ENCODE results near the gene LDLRAD1. TPM values are rescaled to one million over a fixed set of nuclear protein-coding genes. Genes with fewer than 3 reads are reported as not detected.

The LDLRAD1 gene
- total RNA-seq, 1 experiment from 2014 or later = 1.6 TPM

DNA sequence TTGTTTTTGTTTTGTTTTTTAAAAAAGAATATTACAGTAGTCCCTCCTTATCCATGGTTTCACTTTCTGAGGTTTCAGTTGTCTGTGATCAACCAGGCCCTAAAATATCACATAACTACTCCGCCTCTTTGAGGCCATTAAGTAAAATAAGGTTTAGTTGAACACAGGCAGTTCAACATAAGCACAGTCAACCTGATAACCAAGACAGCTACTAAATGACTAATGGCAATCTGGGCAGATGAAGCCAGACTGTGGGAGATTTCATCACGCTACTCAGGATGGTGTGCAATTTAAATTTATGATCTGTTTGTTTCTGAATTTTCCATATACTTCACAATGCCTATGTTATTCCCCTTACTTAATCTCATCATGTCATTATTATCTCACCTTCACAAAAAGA lies 30.1 kb downstream of the LDLRAD1 start:
- TF ChIP-seq EZH2 (IDR thresholded peaks at IDR 0.05; ENCODE audit: low read depth) = no peak
- TF ChIP-seq, protein P1, sequence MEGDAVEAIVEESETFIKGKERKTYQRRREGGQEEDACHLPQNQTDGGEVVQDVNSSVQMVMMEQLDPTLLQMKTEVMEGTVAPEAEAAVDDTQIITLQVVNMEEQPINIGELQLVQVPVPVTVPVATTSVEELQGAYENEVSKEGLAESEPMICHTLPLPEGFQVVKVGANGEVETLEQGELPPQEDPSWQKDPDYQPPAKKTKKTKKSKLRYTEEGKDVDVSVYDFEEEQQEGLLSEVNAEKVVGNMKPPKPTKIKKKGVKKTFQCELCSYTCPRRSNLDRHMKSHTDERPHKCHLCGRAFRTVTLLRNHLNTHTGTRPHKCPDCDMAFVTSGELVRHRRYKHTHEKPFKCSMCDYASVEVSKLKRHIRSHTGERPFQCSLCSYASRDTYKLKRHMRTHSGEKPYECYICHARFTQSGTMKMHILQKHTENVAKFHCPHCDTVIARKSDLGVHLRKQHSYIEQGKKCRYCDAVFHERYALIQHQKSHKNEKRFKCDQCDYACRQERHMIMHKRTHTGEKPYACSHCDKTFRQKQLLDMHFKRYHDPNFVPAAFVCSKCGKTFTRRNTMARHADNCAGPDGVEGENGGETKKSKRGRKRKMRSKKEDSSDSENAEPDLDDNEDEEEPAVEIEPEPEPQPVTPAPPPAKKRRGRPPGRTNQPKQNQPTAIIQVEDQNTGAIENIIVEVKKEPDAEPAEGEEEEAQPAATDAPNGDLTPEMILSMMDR (conservative IDR thresholded peaks at IDR 0.05) = no peak
- Histone ChIP-seq H3K79me2 (ENCODE audit: low read depth) (no peaks in the 10 kb centered on the region), H3K4me1 (replicated peaks; ENCODE audit: insufficient read depth) (no peaks in the 10 kb centered on the region), H3K27ac (no peak overlapping the region), H2AFZ (no peak overlapping the region), H3K36me3 (ENCODE audit: low read depth) (no peaks in the 10 kb centered on the region), H3K4me3 (no peak overlapping the region), H3K9me3 (ENCODE audit: insufficient read depth, low read depth) (no peaks in the 10 kb centered on the region), H3K4me2 (no peak overlapping the region), H3F3A (ENCODE audit: insufficient read depth, low read depth) (no peaks in the 10 kb centered on the region), H4K20me1 (ENCODE audit: insufficient read depth) (no peaks in the 10 kb centered on the region), H3K27me3 (ENCODE audit: insufficient read depth, low read depth) (no peaks in the 10 kb centered on the region), H3K9me2 (ENCODE audit: insufficient read depth) (no peaks in the 10 kb centered on the region)
- ChIA-PET CTCF (no interaction called here), POLR2A (ENCODE audit: unreplicated experiment) (no interaction called here)
- BruUV-seq (replicated peaks) = no TSS peak
- no peak for DNase-seq
- intact Hi-C loops (cut with micrococcal nuclease; ENCODE audit: unreplicated experiment) = no loop called here

DNA sequence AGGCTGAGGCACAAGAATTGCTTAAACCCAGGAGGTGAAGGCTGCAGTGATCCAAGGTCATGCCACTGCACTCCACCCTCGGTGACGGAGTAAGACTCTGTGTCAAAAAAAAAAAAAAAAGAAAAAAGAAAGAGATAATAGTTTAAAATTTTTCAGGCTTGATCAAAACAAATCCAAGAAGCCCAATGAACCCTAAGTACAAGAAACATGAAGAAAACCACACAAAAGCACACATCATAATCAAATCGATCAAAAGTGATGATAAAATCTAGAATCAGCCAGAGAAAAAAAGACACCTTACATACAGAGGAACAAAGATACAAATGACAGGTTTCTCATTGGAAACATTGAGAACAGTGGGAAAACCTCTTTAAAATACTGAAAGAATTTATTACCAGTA lies 31.5 kb downstream of the LDLRAD1 start:
- Histone ChIP-seq H3F3A (ENCODE audit: insufficient read depth, low read depth) (no peaks in the 10 kb centered on the region), H3K4me2 (no peak overlapping the region), H3K36me3 (ENCODE audit: low read depth) (no peaks in the 10 kb centered on the region), H2AFZ (no peak overlapping the region), H3K27ac (no peak overlapping the region), H3K9me3 (ENCODE audit: insufficient read depth, low read depth) (no peaks in the 10 kb centered on the region), H3K27me3 (ENCODE audit: insufficient read depth, low read depth) (no peaks in the 10 kb centered on the region), H3K79me2 (ENCODE audit: low read depth) (no peaks in the 10 kb centered on the region), H3K9me2 (ENCODE audit: insufficient read depth) (no peaks in the 10 kb centered on the region), H4K20me1 (ENCODE audit: insufficient read depth) (no peaks in the 10 kb centered on the region), H3K4me3 (no peak overlapping the region), H3K4me1 (replicated peaks; ENCODE audit: insufficient read depth) (no peaks in the 10 kb centered on the region)
- no TSS peak for BruUV-seq (replicated peaks)
- CTCF ChIA-PET = no interaction called here
- intact Hi-C loops (cut with micrococcal nuclease; ENCODE audit: unreplicated experiment) = no loop called here
- POLR2A ChIA-PET (ENCODE audit: unreplicated experiment) = no interaction called here
- DNase-seq = no peak
- TF ChIP-seq, protein P1 (conservative IDR thresholded peaks at IDR 0.05) = no peak

DNA sequence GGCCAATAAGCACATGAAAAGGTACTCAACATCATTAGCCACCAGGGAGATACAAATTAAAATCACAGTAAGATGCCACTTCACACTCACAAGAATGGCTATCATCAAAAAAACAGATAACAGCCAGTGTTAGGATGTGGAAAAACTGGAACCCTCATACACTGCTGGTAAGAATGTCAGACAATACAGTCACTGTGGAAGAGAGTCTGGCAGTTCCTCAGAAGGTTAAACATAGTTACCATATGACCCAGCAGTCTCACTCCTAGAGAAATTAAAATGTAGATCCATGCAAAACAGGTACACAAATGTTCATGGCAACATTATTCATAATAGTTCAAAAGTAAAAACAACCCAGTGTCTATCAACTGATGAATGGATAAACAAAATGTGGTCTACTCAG lies 33.3 kb downstream of the LDLRAD1 start:
- no TSS peak for BruUV-seq (replicated peaks)
- no peaks in the 10 kb centered on the region for H3K27me3 ChIP-seq (ENCODE audit: insufficient read depth, low read depth)
- ChIA-PET POLR2A (ENCODE audit: unreplicated experiment) (no interaction called here), CTCF (no interaction called here)
- H3K9me2 ChIP-seq (ENCODE audit: insufficient read depth) = no peaks in the 10 kb centered on the region
- no peak overlapping the region for H3K4me3 ChIP-seq
- H3K4me2 ChIP-seq = no peak overlapping the region
- H3K36me3 ChIP-seq (ENCODE audit: low read depth) = no peaks in the 10 kb centered on the region
- intact Hi-C loops (cut with micrococcal nuclease; ENCODE audit: unreplicated experiment) = no loop called here
- no peaks in the 10 kb centered on the region for H4K20me1 ChIP-seq (ENCODE audit: insufficient read depth)
- H3K4me1 ChIP-seq (replicated peaks; ENCODE audit: insufficient read depth) = no peaks in the 10 kb centered on the region
- TF ChIP-seq, protein P1 (conservative IDR thresholded peaks at IDR 0.05) = no peak
- no peak for TF ChIP-seq EZH2 (IDR thresholded peaks at IDR 0.05; ENCODE audit: low read depth)
- H3K79me2 ChIP-seq (ENCODE audit: low read depth) = no peaks in the 10 kb centered on the region
- no peaks in the 10 kb centered on the region for H3F3A ChIP-seq (ENCODE audit: insufficient read depth, low read depth)
- no peak overlapping the region for H3K27ac ChIP-seq
- H3K9me3 ChIP-seq (ENCODE audit: insufficient read depth, low read depth) = no peaks in the 10 kb centered on the region
- no peak for DNase-seq
- H2AFZ ChIP-seq = no peak overlapping the region
